Thymus (tissue), 11 donors: ENCODE measurements around the gene LMF1. TPM values are rescaled to one million over a fixed set of nuclear protein-coding genes. Genes with fewer than 3 reads are reported as not detected.
"Not testable (repeated sequence)": the region's sequence is repeated elsewhere in the genome, so short reads cannot be mapped to it uniquely, and the experiment has no call there.

ENCODE experiments used
- DNase-seq, 9 donors: peaks; one replicate each; pipeline ENCODE4 v3.0.0-alpha.2; 2013; ENCODE audit warnings: low spot score in 9 of 9, low read depth in 6 of 9, missing footprints in 1 of 9
- H3K27ac ChIP-seq, 2 donors: one replicate each; pipeline ENCODE4 v1.5.1; 2013; ENCODE audit warnings: control low read depth in 1 of 2, low read depth in 1 of 2, low read length in 1 of 2, mild to moderate bottlenecking in 1 of 2, moderate library complexity in 1 of 2
- H3K27me3 ChIP-seq, 2 donors: one replicate each; pipeline ENCODE4 v1.5.1; 2013; ENCODE audit warnings: low read length in 1 of 2; ENCODE audit not compliant: control insufficient read depth in 2 of 2, insufficient read depth in 1 of 2
- H3K36me3 ChIP-seq, 2 donors: one replicate each; pipeline ENCODE4 v1.5.1; 2013; ENCODE audit warnings: low read length in 1 of 2, mild to moderate bottlenecking in 1 of 2, moderate library complexity in 1 of 2; ENCODE audit not compliant: control insufficient read depth in 2 of 2, insufficient read depth in 2 of 2
- H3K4me1 ChIP-seq, 2 donors: one replicate each; pipeline ENCODE4 v1.5.1; 2013; ENCODE audit warnings: low read length in 2 of 2; ENCODE audit not compliant: control insufficient read depth in 2 of 2, insufficient read depth in 2 of 2
- H3K4me3 ChIP-seq, 2 donors: one replicate each; pipeline ENCODE4 v1.5.1; 2013; ENCODE audit warnings: low read length in 2 of 2, control low read depth in 1 of 2, mild to moderate bottlenecking in 1 of 2
- H3K9me3 ChIP-seq, 2 donors: one replicate each; pipeline ENCODE4 v1.5.1; 2013; ENCODE audit warnings: low read length in 1 of 2, mild to moderate bottlenecking in 1 of 2; ENCODE audit not compliant: control insufficient read depth in 2 of 2, insufficient read depth in 1 of 2
- WGBS: extraction: QIAGEN DNeasy Blood & Tissue Kit; methylation state at CpG from one replicate; pipeline ENCODE4 v1.1.7; 2013; 5-methylcytosine and 5-hydroxymethylcytosine counted together
- polyA plus RNA-seq: library from polyadenylated mRNA; stranded (reverse); fragments of 200-250 nt; gene quantifications from one replicate; pipeline ENCODE4 v1.2.3, GENCODE V29; 2013
- total RNA-seq: library from RNA; stranded (reverse); fragments of 120-200 nt; gene quantifications from one replicate; pipeline ENCODE4 v1.2.4, GENCODE V29; 2013
- donor health status: healthy.

Gene LMF1
- total and polyA plus RNA-seq, 2 donors: 8.9 to 22.8 TPM

DNA sequence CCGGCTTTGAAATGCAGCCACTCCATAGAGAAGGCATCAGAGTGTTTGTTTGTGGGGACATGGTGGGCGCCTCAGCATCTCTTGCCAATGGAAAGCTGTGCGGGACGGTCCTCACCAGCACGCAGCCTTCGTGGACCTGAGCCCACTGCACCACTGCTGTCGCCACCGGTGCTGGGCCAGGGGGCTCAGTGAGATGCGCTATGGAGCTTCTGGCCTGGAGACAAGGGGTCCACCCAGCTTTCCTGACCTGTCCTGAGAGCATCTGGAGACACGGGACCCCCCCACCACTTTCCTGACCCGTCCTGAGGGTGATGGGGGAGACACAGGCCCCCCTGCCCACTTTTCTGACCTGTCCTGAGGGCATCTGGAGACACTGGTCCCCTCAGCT lies 79.4 kb downstream of the LMF1 start:
- H3K9me3 ChIP-seq: no peaks in the 10 kb centered on the region
- H3K27me3 ChIP-seq: no peaks in the 10 kb centered on the region
- H3K4me1 ChIP-seq: no peaks in the 10 kb centered on the region
- WGBS: 89% methylated on average over 11 of the region's 11 CpGs
- no peak overlapping the region for H3K27ac ChIP-seq
- H3K36me3 ChIP-seq: peaks cover 0 to 8% of the 10 kb centered on the region in 2 donors
- no peak for DNase-seq
- no peak overlapping the region for H3K4me3 ChIP-seq

DNA sequence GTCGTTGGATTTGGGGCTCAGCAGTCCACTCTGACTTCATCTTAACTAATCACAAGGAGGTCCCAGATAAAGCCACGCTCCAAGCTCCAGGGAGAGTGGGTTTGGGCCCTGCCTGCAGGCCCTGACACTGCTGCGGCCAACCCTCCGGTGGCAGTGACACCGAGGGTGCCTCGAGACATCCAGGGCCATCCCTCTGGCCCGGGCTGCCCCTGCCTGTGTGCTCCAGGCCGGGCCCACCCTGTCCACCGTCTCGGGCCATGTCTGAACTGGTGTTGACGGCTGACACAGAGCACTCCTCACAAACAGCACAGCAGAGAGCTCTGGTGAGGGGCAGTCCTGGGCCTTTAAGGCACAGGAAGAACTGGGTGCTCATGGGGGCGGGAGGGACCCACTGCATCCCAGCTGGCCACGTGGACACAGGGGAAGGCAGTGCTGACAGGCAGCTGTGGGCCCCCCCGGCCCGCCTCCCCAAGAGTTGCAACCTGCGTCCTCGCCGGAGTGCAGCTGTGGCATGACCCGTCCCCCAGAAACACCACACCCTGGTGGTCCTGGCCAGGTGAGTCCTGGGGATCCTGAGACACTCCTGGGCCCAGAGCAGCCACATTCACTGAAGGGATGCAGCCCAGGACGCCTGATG lies 80.0 kb downstream of the LMF1 start:
- H3K27ac ChIP-seq: no peak overlapping the region
- no peaks in the 10 kb centered on the region for H3K27me3 ChIP-seq
- H3K36me3 ChIP-seq: peaks cover 0 to 8% of the 10 kb centered on the region in 2 donors
- H3K4me3 ChIP-seq: no peak overlapping the region
- no peaks in the 10 kb centered on the region for H3K4me1 ChIP-seq
- 83% methylated on average over 20 of the region's 20 CpGs for WGBS
- no peak for DNase-seq
- no peaks in the 10 kb centered on the region for H3K9me3 ChIP-seq

DNA sequence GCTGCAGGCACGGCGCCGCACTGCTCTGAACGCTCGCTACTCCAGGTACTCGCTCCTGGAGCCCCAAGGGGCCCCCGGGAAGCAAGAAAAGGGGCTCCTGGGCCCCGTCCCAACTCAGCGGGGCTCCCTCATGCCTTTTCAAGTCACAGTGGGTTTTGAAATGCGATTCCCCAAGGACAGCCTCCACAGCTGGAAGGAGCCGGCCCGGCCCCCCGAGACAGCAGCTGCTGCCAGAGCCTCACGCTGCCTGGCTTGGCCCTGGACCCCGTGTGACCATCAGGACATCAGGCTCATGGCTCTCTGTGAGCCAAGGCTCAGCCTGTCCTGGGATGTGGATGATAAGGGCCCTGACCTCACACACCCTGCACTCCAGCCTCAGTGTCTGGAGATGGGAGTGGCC lies 80.6 kb downstream of the LMF1 start:
- Histone ChIP-seq H3K27ac (no peak overlapping the region), H3K9me3 (no peaks in the 10 kb centered on the region), H3K36me3 (peaks cover 0 to 8% of the 10 kb centered on the region in 2 donors), H3K4me1 (no peaks in the 10 kb centered on the region), H3K27me3 (no peaks in the 10 kb centered on the region), H3K4me3 (no peak overlapping the region)
- DNase-seq: no peak
- 88% methylated on average over 15 of the region's 15 CpGs for WGBS

DNA sequence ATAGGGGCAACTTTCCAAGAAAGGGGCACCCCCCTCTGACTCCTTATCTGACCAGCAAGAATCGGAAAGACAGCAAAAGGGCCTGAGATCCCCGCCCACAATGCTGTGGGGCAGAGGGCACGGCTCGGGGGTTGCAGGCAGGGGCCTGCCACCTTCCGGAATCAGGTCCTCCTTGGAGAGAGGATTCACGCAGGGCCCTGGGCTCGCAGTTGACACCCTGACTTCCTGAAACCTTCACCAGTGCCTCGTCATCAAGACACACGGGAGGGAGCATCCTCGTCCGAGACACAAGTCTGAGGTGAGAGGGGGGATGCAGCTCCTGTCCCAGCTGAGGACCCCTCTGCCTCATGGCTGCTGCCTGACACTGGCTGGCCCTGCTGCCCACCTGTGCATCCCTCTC lies 81.2 kb downstream of the LMF1 start:
- Histone ChIP-seq H3K36me3 (peaks cover 0 to 8% of the 10 kb centered on the region in 2 donors), H3K27ac (no peak overlapping the region), H3K4me3 (no peak overlapping the region), H3K9me3 (no peaks in the 10 kb centered on the region), H3K27me3 (no peaks in the 10 kb centered on the region), H3K4me1 (no peaks in the 10 kb centered on the region)
- DNase-seq: no peak
- 98% methylated on average over 11 of the region's 11 CpGs for WGBS

DNA sequence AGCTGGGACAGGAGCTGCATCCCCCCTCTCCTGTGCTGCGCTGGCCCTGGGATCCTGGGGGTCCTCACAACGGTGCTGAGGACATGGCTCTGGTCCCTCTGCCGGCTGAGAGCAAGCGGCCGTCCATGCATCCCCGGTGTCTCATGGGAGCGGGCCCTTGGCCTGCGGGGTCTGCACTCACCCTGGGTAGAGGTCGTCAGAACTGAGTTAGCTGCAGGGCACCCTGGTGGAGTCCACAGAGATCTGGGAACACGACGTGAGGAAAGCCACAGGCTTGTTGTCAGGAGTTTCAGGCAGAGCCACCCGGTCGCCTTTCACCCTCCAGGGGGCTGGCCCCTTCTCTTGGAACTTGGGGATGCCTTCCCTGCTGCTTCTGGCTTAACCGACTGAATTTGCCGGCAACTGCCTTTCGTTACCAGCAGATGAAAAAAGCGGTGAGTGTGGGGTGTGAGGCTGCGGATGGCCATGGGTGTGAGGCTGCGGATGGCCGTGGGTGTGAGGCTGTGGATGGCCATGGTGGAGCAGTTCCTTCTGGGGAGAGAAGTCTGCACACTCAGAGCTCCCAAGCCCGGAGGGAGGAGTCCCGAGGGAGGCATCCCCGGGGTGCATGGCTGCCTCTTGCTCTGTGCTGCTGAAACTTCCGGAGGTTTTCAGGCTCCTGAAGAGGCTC lies 81.7 kb downstream of the LMF1 start:
- H3K27ac ChIP-seq: no peak overlapping the region
- DNase-seq: no peak
- H3K36me3 ChIP-seq: peaks cover 0 to 8% of the 10 kb centered on the region in 2 donors
- no peaks in the 10 kb centered on the region for H3K27me3 ChIP-seq
- 96% methylated on average over 24 of the region's 24 CpGs for WGBS
- no peaks in the 10 kb centered on the region for H3K4me1 ChIP-seq
- no peak overlapping the region for H3K4me3 ChIP-seq
- H3K9me3 ChIP-seq: no peaks in the 10 kb centered on the region

DNA sequence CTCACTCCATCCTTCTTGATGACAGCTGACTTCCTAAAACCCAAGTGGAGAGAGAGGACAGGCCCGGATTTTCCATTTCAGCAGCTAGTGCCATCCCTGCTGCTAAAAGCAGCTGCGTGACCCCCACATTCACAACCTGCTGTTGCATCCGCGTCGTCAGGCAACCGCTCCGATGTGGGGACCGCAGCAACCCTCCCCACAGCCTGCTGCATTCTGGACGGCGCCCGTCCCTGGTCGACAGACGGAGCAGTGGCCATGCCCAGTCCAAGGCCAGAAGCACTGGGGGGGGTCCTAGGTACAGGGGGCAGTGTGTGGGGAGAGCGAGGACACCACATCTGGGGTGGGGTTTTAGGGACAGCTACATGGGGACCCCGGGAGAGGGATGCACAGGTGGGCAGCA lies 82.3 kb downstream of the LMF1 start:
- WGBS: 98% methylated on average over 15 of the region's 15 CpGs
- not testable (repeated sequence) for DNase-seq, H3K36me3 ChIP-seq

DNA sequence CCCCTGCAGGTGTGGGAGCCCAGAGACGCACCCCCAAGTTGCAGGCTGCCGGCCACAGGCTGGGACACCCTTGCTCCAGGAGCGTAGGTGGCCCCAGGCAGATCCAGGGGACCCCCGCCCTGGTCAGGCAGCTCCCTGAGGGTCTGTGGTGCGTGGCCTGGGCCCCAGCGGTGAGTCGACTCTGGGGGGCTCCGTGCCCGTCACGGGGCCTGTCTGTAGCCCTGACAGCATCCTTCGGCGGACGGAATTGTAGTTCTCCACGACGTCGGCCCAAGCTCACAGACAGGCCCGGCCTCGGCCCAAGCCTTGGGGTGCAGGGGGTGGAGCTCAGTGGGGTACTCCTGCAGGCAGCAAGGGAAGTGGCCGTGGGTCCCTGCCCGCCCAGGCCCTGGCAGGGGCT lies 82.9 kb downstream of the LMF1 start:
- 97% methylated on average over 20 of the region's 20 CpGs for WGBS
- H3K4me1 ChIP-seq: no peaks in the 10 kb centered on the region
- no peak overlapping the region for H3K4me3 ChIP-seq
- H3K27me3 ChIP-seq: no peaks in the 10 kb centered on the region
- no peak overlapping the region for H3K27ac ChIP-seq
- H3K36me3 ChIP-seq: peaks cover 0 to 8% of the 10 kb centered on the region in 2 donors
- no peak for DNase-seq
- peaks cover 0 to 4% of the 10 kb centered on the region in 2 donors for H3K9me3 ChIP-seq

More for the DNA sequence above, 82.3 kb downstream of the LMF1 start:
- not testable (repeated sequence) for H3K4me3 ChIP-seq, H3K27ac ChIP-seq, H3K4me1 ChIP-seq, H3K27me3 ChIP-seq, H3K9me3 ChIP-seq

DNA sequence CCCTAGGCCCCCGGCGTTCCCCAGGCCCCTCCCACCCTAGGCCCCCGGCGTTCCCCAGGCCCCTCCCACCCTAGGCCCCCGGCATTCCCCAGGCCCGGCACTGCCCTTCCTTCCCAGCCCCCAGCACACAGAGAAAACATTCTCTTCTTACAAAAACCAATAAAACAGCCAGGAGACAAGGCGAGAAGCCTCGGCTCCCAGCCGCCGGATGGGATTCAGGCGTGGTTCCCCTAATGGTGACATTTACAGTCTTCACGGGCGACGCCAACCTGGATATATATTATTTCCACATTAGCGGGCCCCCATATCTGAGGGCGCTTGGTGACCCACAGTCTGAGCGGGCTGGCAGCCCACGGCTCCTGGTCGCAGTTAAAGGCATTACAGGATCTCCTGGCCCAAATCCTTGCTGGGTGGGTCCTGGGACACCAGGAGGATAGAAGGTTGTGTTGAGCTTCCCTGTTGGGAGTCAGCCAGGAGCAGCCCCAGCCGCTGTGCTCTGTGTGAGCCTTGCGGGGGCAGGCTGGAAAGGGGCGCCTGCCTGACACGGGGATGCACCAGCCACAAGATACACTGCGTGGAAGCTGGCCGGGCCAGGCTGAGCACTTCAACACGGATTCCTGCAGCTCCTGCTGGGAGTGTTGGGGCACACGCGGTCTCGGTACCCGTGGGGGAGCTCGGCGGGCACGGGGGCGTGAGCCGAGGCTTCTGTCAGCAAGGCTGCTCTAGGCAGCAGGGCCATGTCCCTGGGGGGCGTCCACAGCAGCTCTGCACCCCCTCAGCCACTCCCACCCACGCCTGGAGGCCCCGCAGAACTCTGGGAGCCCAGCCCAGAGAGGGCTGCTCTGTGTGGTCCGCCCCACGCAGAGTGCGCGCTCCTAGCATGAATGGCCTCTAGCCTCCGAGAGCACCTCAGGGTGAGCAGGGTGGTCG lies 83.7 kb downstream of the LMF1 start:
- WGBS: 87% methylated on average over 44 of the region's 44 CpGs
- no peak for DNase-seq
- H3K27ac ChIP-seq: peak overlapping the region in 1 of 2 donors; percentile 11
- H3K4me1 ChIP-seq: no peaks in the 10 kb centered on the region
- peaks cover 0 to 4% of the 10 kb centered on the region in 2 donors for H3K9me3 ChIP-seq
- no peaks in the 10 kb centered on the region for H3K27me3 ChIP-seq
- peaks cover 0 to 6% of the 10 kb centered on the region in 2 donors for H3K36me3 ChIP-seq
- no peak overlapping the region for H3K4me3 ChIP-seq

DNA sequence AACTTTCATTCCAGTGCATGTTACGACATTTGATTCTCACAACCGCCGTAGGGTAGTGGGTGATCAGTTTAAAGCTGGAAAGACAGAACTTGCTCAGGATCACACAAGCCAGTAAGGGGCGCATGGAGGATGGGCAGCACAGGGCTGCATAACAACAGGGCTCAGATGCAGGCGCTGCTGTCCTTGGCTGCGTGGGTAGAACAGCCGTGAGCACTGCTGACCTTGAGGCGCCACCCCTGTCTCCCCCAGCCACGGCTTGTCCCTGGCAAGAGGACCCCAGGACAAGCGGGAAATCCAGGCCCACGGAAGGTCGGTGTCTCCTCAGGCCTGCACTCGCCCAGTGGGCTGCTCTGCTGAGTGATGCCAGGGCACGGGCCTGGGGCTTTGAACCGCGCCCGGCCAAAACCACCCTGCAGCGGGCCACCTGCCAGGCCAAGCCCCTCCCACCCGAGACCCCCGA lies 84.7 kb downstream of the LMF1 start:
- DNase-seq: peak in 1 of 9 donors; percentile 2
- H3K4me3 ChIP-seq: no peak overlapping the region
- H3K4me1 ChIP-seq: no peaks in the 10 kb centered on the region
- H3K27me3 ChIP-seq: no peaks in the 10 kb centered on the region
- no peaks in the 10 kb centered on the region for H3K36me3 ChIP-seq
- 87% methylated on average over 20 of the region's 20 CpGs for WGBS
- no peak overlapping the region for H3K27ac ChIP-seq
- H3K9me3 ChIP-seq: peaks cover 0 to 9% of the 10 kb centered on the region in 2 donors
